ENCODE data around the gene RNF19B. TPM values are rescaled to one million over a fixed set of nuclear protein-coding genes. Genes with fewer than 3 reads are reported as not detected.

Gene RNF19B
- total RNA-seq, 1 experiment from 2014 or later, result 15.0 TPM

DNA sequence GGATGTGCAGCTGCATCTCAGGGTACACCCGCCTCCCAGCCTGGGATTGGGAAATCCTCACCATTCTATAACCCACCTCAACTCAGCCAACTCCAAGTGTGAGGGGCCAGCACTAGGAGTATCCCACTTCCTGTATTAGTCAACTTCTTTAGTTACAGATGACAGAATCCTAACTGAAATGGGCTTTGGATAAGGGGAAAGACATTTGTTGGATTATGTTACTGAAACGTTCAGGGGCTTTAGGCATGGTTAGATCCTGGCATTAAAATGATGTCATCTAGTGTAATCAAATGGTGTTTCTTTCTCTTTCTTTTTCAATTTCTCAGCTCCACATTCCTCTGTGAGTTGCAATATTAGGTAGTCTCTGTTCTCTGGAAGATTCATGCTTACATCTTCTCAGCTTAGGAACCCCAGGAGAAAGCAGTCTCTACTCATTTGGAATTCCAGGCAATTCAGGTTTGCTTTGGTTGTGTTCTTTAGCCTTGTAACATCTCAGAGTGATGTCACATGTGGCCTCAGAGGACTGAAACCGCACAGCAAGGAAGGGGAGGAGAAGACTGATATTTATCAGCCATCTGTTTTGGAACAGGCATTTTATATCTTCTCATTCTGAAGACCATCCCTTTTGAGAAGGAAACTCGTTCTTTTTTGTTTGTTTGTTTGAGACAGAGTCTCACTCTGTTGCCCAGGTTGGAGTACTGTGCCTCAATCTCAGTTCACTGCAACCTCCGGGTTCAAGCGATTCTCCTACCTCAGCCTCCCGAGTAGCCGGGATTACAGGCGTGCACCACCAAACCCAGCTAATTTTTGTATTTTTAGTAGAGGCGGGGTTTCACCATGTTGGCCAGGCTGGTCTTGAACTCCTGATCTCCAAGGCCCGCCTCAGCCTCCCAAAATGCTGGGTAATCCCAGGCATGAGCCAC lies 44.5 kb downstream of the RNF19B start:
- H3K18ac ChIP-seq (ENCODE audit: insufficient read length, low read depth, low read length), result no peak overlapping the region
- no peak overlapping the region for H3K27ac ChIP-seq (ENCODE audit: insufficient read length, low read depth, low read length)
- H3T11ph ChIP-seq (ENCODE audit: low read length), result no peak overlapping the region
- no peak overlapping the region for H2BK12ac ChIP-seq (ENCODE audit: insufficient read length, low read depth, low read length)
- H4K91ac ChIP-seq (ENCODE audit: insufficient read length, low read depth, low read length), result no peak overlapping the region
- H3K27ac Mint-ChIP-seq, result no peak overlapping the region
- peaks cover 7 to 12% of the 10 kb centered on the region in 2 experiments for H3K4me1 Mint-ChIP-seq
- no peak overlapping the region; the same call in 1 of the 2 replicates for H2BK15ac ChIP-seq (ENCODE audit: low read depth, low read length)
- no peak overlapping the region for H3K9ac ChIP-seq (ENCODE audit: extremely low read depth, insufficient read length, low read length)
- no peak for TF ChIP-seq CTCF (conservative IDR thresholded peaks at IDR 0.05)
- no peak overlapping the region for H4K8ac ChIP-seq (replicated peaks; ENCODE audit: insufficient read length, low read depth, low read length)
- no peak overlapping the region for H3K4ac ChIP-seq (ENCODE audit: low read depth, low read length)
- no CpG with 5 or more reads among the region's 11 CpGs for WGBS (ENCODE audit: extremely low coverage, insufficient read length, low lambda C conversion rate)
- H4K20me1 ChIP-seq (ENCODE audit: control insufficient read depth, insufficient read depth, insufficient read length), result no peaks in the 10 kb centered on the region
- no peak overlapping the region for H3K4me3 Mint-ChIP-seq
- H3K79me2 ChIP-seq (ENCODE audit: insufficient read depth, low read length), result no peaks in the 10 kb centered on the region
- H2BK120ac ChIP-seq (ENCODE audit: low read depth, low read length, poor library complexity, severe bottlenecking), result no peak overlapping the region
- H2BK20ac ChIP-seq (ENCODE audit: low read depth, low read length, poor library complexity, severe bottlenecking), result no peak overlapping the region
- H2AFZ ChIP-seq (ENCODE audit: low read length), result no peak overlapping the region
- no peaks in the 10 kb centered on the region for H3K79me1 ChIP-seq (ENCODE audit: insufficient read depth, low read depth, low read length, poor library complexity, severe bottlenecking)
- H3K27me3 ChIP-seq (ENCODE audit: insufficient read depth, low read length), result peaks cover 13% of the 10 kb centered on the region; the same call in 1 of the 2 replicates
- peaks cover 62% of the 10 kb centered on the region for H3K27me3 Mint-ChIP-seq (ENCODE audit: low read depth)
- H3K56ac ChIP-seq (ENCODE audit: insufficient read length, low read depth, low read length), result no peak overlapping the region
- no peak for DNase-seq
- H3K9me3 Mint-ChIP-seq, result peaks cover 0 to under 1% of the 10 kb centered on the region in 2 experiments; a peak in 2 of 5 replicates
- H2BK5ac ChIP-seq (ENCODE audit: insufficient read length, low read length), result no peak overlapping the region
- no peaks in the 10 kb centered on the region for H3K9me3 ChIP-seq (ENCODE audit: control insufficient read depth, low read depth, low read length)
- H3K4me2 ChIP-seq (ENCODE audit: insufficient read depth, insufficient read length, low read length), result no peak overlapping the region
- H3K23me2 ChIP-seq (ENCODE audit: insufficient read length, low read depth, low read length, poor library complexity, severe bottlenecking), result peaks cover 1% of the 10 kb centered on the region
- no peak overlapping the region for H2AK5ac ChIP-seq (ENCODE audit: insufficient read length, low read length)
- H3K23ac ChIP-seq (ENCODE audit: insufficient read length, low read depth, low read length), result no peak overlapping the region
- H3K4me1 ChIP-seq (ENCODE audit: insufficient read depth, low read length), result no peaks in the 10 kb centered on the region
- H3K36me3 Mint-ChIP-seq (ENCODE audit: insufficient read depth in 1 of 3, low read depth in 3 of 3), result no peaks in the 10 kb centered on the region
- no peak overlapping the region for H4K5ac ChIP-seq (ENCODE audit: insufficient read length, low read depth, low read length)
- no peak overlapping the region for H3K14ac ChIP-seq (ENCODE audit: insufficient read depth, low read length)

Data from H9 (cell line).